ENCODE data around the gene OTUD5.

- TF ChIP-seq TSHZ1 (tag by site-specific recombination; IDR thresholded peaks at IDR 0.05; ENCODE audit: borderline replicate concordance) = no peak
- TF ChIP-seq YY1 (tag by site-specific recombination; IDR thresholded peaks at IDR 0.05) = no peak
- TF ChIP-seq PBX3 (CRISPR knock-in tag; IDR thresholded peaks at IDR 0.05) = no peak
- no peak for TF ChIP-seq ZFHX2 (tag by site-specific recombination; conservative IDR thresholded peaks at IDR 0.05)
- TF ChIP-seq ZNF292 (tag by site-specific recombination; IDR thresholded peaks at IDR 0.05; ENCODE audit: borderline replicate concordance, low read depth) = no peak
- no peak for TF ChIP-seq CTCF (tag by site-specific recombination; IDR thresholded peaks at IDR 0.05)
- no peak for TF ChIP-seq ZNF747 (tag by site-specific recombination; IDR thresholded peaks at IDR 0.05)
- TF ChIP-seq ZNF155 (tag by site-specific recombination; IDR thresholded peaks at IDR 0.05) = no peak
- TF ChIP-seq GLI2 (tag by site-specific recombination; IDR thresholded peaks at IDR 0.05; ENCODE audit: borderline replicate concordance, low read depth) = no peak
Measured at GRCh38 chrX:48902776-48903175, 54.6 kb downstream of the OTUD5 start.
